Mammary epithelial cell (primary cell): Measurements from ENCODE around the gene SEC14L5.

Experiments
- CTCF ChIP-seq, 2 donors: IDR thresholded peaks in 1 of 2; conservative IDR thresholded peaks in 1 of 2; 2 replicates each; pipeline ENCODE4 v1.5.1; 2011 to 2012; ENCODE audit warnings: inconsistent platforms in 2 of 2, low read length in 2 of 2, mild to moderate bottlenecking in 2 of 2, control low read depth in 1 of 2, low read depth in 1 of 2; ENCODE audit not compliant: insufficient read depth in 1 of 2; ENCODE audit errors: extremely low read depth in 1 of 2
- EZH2 ChIP-seq: IDR thresholded peaks from 2 replicates; pipeline ENCODE4 v1.6.1; 2012; ENCODE audit warnings: low read length, inconsistent platforms, borderline replicate concordance

DNA sequence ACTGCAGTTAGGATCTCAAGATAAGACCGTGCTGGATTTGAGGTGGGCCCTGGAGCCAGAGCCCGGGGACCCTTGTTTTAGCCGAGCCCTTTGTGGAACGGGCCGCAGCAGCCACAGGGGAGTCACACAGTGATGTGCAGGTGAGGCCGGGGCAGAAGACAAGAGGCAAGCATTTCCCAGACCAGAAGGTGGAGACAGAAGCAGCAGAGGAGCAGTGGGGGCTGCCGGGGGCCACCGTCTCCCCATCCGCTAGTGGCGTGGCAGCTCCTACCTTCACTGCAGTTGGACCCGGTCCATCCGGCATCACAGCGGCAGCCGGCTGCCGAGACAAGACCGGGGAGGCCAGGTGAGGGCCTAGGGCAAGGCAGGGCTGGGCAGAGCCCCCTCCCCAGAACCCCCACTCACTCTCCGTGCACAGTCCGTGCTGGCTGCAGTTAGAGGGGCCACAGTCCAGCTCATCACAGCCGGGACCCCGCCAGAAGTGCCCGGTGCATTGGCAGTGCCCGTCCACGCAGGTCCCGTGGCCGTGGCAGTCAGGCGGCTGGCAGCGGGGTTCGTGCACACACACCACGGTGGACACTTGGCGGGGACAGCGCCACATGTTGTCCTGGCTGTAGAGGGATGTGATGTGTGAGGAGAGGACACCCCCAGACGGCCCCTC lies 69.6 kb downstream of the SEC14L5 start:
- TF ChIP-seq CTCF (conservative IDR thresholded peaks at IDR 0.05 in 1 of 2, IDR thresholded peaks at IDR 0.05 in 1 of 2; ENCODE audit: extremely low read depth in 1 of 2, insufficient read depth in 1 of 2, low read depth in 1 of 2, low read length in 2 of 2) (no peak), EZH2 (no peak)
